GF-D8 (cell line): ENCODE data around the gene CDC34.

Experiments used
- DNase-seq: peaks from one replicate; lab custom pipeline; 2025; lab: John Stamatoyannopoulos, UW

CDC34 gene, protein sequence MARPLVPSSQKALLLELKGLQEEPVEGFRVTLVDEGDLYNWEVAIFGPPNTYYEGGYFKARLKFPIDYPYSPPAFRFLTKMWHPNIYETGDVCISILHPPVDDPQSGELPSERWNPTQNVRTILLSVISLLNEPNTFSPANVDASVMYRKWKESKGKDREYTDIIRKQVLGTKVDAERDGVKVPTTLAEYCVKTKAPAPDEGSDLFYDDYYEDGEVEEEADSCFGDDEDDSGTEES

DNA sequence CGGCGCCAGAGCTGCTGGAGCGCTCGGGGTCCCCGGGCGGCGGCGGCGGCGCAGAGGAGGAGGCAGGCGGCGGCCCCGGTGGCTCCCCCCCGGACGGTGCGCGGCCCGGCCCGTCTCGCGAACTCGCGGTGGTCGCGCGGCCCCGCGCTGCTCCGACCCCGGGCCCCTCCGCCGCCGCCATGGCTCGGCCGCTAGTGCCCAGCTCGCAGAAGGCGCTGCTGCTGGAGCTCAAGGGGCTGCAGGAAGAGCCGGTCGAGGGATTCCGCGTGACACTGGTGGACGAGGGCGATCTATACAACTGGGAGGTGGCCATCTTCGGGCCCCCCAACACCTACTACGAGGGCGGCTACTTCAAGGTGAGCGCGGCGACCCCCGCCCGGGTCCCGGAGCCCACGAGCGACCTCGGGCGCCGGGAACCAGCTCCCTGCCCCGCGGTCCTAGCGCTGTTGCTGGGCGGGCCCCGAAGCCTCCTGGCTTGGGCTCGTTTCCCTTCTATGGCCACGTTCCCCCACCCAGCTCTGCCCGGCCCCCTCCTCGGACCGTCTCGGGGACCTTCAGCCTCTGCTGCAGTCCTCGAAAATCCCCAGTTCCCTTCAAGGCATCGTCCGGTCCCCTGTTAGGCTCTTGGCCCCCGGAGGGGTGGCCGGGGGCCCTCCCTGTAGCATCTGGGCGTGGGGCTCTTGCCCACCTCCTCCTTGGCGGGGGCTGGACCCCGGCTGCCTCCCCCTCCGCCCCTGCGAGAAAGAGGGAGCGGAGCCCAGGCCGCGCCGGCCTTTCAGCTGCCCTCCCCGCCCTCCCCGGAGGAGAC is at the start of gene CDC34:
CDC34 (plus strand) TSS at position 8 of the 808 bp plus-strand sequence; CDS start at position 180, 172 bp downstream.
- DNase-seq = no peak

DNA sequence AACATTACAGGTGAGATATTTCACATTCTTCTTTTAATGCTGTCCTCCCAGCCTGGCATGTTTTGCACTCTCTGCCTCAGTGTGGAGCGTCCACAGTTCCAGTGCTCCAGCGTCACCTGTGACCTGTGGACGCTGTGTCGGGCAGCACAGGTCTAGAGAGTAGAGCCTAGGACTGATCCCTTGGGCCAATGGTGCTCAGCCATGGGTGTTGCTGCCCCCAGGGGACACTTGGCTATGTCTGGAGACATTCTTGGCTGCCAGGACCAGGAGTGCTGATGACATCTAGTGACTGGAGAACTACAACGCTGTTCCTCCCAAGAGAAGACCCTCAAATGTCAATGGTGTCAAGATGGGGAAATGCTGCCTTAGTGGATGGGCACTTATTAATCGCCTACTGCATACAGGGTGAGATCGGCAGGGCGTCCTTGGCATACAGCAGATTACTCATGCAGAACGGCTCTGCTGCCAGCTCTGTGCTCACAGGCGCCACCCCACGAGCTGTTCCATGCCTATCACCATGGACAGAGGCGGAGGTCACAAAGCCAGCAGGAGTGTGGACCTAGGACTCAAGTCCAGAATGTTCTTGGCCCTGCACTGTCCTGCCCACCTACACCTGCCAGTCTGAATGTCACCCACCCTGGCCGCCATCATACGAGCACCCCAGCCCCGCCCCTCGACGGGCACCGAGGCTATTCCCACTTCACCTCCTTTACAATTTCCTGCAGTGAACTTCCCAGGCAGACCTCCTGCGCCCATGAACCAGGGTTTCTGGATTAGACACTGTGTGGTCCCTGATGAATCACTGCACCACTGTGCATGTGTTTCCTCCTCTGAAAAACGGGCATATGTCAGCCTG is 49.1 kb upstream of the CDC34 start:
- DNase-seq = no peak

DNA sequence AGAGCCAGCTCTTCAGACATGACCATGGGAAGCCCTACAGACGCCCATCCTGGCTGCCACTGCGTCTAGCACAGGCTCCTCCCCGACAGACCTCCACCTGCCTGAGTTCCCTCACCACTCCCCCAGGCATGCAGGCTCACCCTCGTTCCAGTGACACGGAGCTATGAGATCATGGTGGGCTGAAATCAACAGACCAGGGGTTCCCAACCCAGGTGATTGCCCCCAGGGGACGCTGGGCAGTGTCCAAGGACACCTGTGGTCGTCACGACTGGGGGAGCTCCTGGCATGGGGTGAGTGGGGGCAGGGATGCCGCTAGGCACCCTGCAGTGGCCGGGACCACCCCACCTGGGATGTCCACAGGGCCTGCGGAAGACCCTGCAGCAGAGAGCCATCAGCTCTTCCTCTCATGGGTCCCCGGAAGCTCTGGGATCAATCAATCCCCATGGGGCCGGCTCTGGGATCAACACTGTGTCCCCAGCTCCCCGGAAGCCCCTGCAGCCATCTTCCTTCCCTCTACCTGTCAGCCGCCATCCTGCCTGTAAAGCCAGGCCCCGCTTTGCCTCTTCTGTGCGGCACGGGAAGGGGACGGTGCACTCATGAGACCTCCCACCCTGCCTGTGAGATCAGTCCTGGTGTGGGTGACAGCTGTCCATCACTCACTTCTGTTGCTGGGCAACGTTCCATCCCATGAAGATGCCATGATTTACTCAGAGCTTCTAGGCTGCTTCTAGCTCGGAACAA is 48.1 kb upstream of the CDC34 start:
- no peak for DNase-seq

DNA sequence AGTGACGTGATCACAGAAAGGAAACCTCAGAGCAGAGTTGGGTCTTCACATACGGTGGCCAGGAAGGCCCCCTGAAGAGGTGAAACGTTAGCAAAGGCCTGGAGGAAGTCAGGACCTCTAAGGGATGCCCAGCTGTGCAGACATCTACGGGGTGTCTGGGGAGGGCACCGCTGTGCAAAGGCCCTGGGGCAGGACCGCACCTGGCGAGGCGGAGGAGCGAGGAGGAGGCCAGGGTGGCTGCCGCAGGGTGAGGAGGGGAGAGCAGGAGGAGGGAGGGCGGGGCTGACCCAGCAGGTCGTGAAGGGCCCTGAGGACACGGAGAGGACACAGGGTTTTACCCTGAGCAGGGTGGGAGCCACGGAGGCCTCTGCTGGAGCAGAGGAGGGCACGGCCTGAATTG is 47.1 kb upstream of the CDC34 start:
- no peak for DNase-seq

DNA sequence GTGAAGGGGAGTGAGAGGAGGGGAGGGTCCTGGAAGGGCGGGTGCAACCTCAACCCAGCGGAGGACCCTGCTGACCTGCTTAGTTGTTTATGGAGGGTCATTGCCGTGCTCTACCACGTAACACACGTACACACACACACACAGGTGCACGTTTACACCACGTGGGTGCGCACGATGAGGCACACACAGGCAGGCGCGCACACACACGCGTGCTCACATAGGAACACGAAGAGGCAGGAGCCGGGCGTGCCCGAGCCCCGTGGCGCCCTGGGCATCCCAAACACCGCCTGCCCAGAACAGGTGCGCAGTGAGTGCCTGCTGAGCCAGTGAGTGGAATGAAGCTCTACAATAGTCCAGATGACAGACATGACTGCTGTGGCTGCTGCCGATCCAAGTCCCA is 46.5 kb upstream of the CDC34 start:
- no peak for DNase-seq

DNA sequence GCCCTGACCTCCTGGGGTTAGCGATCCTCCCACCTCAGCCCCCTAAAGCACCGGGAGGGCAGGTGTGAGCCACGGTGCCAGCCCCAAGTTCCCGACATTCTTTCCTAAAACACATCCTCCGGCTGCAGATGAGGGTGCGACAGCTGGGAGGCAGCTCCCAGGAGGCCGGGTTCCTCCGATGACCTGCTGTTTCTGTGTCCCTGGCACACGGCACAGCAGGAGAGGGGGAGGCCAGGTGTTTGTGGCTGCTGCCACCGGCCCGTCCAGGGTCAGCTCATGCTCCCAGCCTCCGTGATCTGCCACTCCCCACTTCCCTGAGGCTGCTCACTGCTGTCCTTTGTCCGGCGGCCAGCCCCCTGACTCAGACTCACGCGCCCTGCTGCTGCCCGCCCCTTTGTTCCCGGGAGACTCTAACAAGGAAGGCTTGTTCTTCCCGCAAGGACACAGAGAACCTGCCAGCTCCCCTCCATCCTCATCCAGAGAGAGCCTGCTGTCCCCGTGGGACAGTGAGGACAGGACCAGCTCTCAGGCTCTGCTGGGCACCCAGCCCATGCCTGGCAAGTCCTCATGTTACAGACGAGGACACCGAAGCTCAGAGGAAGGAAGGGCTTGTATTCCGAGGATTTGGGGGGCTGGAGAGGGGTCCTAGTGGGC is 45.9 kb upstream of the CDC34 start:
- DNase-seq = no peak

DNA sequence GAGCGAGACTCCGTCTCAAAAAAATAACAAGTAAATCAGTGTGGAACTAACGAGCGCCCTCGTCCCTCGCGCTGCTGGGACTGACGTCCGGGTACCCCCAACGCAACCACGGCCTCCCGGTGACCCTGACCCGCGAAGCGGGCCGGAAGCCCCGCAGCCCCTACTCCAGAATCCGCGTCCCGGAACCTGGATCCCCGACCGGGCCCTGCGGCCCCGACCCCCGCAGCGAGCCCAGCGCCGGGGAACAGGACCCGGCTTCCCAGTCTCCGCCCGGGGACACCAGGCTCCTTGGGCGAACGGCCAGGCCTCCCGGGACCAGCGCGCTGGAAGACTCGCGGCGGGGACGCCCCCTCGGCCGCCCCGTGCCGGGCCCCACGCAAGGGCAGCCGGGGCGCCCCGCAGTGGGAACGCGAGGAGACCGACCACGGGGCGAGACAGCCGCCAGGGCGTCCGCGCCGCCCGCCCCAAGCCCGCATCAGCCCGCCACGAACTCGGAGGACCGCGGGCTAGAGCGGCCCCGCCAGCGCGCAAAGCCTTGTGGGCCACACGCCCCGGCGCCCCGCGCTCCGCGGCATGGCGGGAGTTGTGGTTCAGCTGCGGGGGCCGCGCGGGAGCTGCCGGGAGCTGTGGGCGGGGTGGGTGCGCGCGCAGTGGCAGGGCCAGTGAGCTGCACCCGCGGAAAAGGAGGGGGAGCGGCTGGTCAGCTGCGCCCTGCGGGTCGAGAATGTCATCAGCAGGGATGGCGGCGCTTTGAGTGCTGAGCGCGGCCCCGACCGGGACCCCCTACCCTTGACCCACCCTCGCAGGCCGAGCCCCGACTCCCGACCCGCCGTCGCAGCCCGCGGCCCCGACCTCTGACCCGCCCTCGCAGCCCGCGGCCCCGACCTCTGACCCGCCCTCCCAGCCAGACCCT is 42.8 kb upstream of the CDC34 start:
- peak; percentile 69 for DNase-seq

DNA sequence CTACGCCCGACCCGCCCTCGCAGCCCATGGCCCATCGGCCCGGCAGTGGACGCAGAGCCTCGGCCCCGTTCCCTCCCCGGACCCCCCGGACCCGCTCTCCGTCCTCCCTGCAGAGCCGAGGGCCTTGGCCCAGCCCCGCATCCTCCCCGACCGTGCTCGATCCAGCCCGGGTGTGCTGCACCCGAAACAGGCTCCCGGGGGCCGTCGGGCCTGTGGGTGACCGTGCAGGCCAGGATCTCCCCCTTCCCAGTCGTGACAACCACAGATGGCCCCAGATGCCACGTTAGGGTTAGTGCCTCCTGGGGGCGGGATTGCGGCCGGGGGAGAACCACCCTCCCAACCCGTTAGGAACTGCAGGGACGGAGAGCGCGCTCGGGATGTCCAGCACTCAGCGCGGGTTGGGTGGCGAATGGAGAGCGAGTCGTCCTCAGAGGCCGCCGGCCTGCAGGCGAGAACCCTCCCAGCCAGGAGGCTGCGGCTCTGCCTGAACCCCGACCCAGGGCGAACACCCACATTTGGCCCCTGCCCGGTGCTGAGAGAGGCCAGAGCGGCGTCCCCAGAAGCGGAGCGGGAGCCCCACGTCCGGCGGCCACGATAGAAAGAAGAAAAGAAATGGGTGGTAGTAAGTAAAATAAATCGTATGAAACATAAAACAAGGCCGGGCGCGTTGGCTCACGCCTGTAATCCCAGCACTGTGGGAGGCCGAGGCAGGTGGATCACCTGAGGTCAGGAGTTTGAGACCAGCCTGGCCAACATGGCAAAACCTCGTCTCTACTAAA is 42.0 kb upstream of the CDC34 start:
- DNase-seq = no peak

DNA sequence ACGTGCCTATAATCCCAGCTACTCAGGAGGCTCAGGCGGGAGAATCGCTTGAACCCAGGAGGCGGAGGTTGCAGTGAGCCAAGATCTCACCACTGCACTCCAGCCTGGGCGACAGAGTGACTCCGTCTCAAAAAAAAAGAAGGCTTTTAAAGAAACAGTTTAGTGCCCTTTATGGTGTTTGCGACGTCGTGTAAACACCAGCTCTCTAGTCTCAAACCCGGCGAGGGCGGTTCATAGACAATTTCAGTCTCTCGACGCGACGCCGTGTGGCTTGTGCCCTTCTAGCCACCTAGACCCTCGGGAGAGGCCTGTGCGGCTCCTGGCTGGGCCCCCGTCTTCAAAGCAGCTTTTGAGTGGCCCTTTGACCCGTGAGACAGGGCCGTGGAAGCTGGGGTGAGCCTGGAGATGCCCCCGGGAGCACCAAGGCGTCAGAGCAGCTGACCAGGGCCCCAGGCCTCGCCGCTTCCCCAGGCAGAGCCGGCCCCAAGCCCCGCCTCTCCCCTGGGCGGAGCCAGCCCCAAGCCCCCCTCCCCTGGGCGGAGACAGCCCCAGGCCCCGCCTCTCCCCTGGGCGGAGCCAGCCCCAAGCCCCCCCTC is 40.3 kb upstream of the CDC34 start:
- no peak for DNase-seq

DNA sequence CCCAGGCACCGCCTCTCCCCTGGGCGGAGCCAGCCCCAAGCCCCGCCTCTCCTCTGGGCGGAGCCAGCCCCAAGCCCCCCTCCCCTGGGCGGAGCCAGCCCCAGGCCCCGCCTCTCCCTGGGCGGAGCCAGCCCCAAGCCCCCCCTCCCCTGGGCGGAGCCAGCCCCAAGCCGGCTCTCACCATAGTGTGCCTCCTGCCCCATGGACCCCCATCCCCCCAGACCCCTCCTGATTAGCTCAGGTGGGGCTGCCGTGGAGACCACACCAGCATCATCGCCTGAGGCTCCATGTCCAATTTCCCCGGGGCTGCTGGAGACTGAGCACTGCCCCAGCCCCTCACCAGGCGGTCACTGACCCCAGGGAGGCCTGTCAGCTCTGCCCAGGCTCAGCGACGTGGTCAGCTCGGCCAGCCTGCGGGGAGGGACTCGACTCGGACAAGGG is 39.4 kb upstream of the CDC34 start:
- no peak for DNase-seq

DNA sequence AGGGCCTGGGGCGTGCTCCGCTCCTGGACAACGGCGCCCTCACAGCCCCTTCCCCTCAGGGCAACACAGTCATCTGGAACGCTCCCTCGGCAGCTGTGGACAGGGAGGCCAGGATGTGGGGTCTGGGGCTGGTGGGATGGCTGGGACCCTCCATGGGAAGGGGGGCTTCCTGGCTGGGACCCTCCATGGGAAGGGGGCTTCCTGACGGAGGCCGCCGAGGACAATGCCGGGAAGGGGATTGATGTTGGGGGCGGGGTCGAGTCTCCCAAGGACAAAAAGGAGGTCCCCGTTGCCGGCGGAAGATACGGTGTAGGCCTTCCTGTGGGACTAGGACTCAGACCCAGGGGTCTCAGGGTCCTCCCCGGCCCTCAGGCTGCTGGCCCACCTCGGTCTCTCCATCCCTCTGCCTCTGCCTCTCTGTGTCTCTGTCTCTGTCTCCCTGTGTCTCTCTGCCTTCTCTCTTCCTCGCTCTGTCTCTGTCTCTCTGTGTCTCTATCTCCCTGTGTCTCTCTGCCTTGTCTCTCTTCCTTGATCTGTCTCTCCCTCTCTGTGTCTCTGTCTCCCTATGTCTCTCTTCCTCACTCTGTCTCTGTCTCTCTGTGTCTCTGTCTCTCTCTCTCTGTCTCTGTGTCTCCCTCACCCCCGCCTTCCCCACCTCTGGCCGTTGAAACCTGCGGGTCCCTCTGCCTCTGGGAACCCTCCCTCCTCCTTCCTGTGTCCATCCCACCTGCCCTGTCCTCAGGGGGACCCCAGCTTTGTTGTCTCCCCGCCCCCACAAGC is 38.0 kb upstream of the CDC34 start:
- no peak for DNase-seq

DNA sequence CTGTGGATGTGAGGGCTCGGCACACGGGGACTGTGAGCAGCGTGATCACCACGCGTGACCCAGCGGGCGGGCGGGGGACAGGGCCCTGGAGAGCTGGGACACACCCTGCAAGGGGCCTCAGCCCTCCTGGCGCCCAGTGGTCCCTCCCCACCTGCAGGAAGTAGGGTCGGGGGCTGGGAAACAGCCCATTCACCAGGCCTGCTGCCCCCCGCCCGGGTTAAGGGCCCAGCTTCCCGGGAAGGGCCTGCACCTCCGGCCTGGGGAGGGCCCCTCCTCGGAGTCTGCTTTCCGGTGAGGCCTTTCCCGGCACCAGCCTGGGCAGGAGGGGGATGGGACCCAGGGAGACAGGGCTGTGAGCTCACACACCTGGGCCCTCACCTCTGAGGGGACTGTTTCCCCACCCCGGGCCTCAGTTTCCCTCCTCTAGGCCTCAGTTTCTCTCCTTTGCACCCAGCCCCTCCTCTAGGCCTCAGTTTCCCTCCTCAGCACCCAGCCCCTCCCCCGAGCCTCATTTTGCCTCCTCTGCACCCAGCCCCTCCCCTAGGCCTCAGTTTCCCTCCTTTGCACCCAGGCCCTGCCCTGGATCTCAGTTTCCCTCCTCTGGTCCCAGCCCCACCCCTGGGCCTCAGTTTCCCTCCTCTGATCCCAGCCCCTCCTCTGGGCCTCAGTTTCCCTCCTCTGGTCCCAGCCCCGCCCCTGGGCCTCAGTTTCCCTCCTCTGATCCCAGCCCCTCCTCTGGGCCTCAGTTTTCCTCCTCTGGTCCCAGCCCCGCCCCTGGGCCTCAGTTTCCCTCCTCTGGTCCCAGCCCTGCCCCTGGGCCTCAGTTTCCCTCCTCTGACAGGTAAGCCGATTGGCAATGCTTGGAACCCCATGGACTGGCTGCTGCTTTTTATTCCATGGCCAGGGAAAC is 37.1 kb upstream of the CDC34 start:
- no peak for DNase-seq

DNA sequence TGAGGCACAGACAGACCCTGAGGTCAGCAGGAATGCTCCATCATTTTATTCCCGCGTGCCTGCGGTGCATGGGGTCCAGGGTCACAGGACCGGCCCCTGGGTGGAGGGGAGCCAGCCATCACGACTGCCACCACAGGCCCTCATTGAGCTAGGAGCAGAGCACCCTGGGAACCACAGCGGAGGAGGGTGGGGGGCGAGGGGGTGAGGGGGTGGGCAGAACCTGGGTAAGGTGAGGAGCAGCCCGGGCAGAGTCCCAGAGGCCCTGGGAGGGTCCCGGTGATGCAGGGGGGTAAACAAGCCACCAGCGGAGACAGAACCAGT is 36.5 kb upstream of the CDC34 start:
- no peak for DNase-seq

DNA sequence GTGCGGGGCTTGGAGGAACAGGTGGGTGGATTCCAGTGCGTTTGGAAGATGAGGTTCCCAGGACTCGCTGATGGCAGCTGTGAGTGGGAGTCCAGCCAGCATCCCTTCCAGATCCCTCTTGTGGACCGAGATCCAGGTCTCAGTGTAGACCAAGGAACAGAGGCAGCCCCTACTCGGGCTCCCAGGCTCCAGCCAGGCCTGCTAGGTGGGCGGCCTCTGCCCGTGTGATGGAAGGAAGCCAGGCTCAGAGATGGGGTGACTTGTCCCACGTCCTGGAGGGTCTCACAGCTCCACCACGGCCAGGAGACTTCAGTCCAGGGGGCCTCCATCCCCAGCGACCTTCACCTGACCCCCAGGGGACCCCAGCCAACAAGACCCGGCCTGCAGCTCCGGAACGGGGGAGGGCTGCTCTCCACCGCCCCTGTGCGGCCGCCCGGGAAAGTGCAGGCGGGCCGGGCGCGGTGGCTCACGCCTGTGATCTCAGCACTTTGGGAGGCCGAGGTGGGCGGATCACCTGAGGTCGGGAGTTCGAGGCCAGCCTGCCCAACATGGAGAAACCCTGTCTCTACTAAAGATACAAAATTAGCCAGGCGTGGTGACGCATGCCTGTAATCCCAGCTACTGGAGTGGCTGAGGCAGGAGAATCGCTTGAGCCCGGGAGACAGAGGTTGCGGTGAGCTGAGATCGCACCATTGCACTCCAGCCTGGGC is 36.0 kb upstream of the CDC34 start:
- DNase-seq = no peak

DNA sequence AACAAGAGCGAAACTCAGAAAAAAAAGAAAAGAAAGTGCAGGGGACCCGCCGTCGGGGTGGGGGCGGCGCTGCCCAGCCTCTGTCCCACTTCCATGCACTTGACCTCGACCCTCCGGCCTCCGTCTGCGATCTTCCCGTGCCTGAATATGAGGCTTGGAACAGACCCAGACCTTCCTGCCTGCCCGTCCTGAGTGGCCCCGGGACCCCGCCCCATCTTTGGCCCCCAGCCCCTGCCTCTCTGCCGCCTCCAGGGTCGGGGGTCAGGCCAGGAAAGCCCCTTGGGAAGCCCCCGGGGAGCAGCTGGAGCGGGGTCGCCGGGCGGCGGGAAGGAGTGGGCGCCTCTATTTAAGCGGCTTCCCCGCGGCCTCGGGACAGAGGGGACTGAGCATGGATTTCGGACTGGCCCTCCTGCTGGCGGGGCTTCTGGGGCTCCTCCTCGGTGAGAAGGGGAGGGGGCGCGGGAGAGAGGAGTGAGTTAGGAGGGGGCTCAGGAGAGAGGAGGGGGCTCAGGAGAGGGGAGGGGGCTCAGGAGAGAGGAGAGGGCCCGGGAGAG is 35.4 kb upstream of the CDC34 start, which contains the start of gene MADCAM1:
MADCAM1 (plus strand) TSS at position 375 of the 554 bp plus-strand sequence; CDS start at position 389, 14 bp downstream.
- no peak for DNase-seq

DNA sequence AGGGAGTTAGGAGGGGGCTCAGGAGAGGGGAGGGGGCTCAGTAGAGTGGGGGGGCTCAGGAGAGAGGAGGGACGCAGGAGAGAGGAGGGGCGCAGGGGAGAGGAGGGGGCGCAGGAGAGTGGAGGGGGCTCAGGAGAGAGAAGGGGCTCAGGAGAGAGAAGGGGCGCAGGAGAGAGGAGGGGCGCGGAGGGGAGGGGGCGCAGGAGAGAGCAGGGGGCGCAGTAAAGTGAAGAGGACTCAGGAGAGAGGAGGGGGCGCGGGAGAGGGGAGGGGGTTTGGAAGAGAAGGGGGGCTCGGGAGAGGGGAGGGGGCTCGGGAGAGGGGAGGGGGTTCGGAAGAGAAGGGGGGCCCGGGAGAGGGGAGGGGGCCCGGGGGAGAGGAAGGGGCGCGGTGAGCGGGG is 34.6 kb upstream of the CDC34 start:
- DNase-seq = no peak
